Stimulated activated CD4-positive, alpha-beta T cell treated with anti-CD3 and anti-CD28 coated beads, Interleukin-1b, Interleukin-23, amount 100 ng/mL, for 48 hours (primary cell): ENCODE data around the gene HK1.
A peak's percentile ranks its signal among the peaks of the same experiment; 100 is the strongest.
"Not testable (repeated sequence)": the region's sequence is repeated elsewhere in the genome, so short reads cannot be mapped to it uniquely, and the experiment has no call there.

ENCODE experiments used
- DNase-seq: peaks from one replicate; pipeline ENCODE4 v3.0.0-alpha.2; 2020

Gene HK1

DNA sequence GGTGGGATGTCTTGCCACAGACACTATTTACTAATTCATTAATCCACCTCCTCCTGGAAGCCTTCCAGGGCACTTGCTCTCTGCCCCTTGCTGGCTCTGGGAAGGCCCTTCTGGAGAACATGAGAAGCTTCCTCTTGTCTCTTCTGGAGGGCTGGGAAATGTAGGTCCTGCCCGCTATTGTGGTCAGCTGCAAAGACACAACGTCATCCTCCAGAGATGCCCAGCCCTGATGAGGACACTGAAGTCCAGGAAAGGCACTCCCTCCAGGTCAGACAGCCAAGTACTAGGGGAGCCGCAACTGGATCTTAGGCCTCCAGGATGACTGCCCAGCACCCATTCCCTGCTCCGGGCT is 148.1 kb downstream of the HK1 start:
- no peak for DNase-seq

DNA sequence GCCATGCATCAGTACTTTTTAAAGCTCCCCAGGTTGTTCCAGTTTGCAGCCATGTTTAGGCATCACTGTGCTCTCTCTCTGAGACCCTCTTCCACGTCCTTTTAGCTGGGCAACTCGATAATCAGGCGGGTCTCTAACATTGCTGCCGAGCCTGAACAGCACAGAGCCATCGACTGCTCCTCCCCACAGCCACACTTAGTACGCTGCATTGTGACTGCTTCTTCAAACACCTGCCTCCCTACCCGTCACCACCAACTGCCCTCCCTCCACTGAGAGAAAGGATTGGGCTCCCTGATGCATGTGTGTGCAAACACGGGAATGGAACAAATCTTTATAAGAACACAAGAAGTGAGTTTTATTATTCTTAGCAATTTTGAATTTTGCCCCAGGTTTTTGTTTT is 149.9 kb downstream of the HK1 start:
- no peak for DNase-seq

DNA sequence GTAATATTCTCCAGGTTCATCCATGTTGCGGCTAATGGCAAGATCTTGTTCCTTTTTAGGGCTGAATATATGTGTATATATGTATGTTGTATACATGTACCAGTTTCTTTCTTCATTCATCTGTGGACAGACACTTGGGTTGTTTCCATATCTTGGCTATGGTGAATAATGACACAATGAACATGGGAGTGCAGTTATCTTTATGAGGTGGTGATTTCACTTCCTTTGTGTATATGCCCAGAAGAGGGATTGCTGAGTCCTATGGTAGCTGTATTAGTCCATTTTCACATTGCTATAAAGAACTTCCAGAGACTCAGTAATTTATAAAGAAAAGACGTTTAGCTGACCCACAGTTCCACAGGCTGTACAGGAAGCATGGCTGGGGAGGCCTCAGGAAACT is 155.9 kb downstream of the HK1 start:
- no peak for DNase-seq

DNA sequence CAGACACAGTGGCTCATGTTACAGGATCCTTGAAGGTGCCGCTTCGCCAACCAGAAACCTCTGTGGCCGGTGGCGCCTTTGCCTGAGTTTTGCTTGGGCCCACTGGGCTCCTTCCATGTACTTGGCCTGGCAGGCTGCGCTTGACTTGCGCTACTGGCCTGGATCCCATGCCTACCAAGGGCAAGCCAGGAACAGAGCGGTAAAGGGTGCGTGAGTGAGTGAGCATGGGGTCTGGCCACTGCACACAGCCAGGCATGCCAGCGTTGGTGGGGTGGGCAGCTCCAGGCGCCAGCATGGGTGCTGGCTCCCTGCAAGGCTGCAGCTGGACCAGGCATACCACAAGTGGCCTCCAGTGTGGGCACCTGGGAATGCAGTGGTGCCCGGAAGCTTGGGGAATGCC is 156.6 kb downstream of the HK1 start:
- no peak for DNase-seq

DNA sequence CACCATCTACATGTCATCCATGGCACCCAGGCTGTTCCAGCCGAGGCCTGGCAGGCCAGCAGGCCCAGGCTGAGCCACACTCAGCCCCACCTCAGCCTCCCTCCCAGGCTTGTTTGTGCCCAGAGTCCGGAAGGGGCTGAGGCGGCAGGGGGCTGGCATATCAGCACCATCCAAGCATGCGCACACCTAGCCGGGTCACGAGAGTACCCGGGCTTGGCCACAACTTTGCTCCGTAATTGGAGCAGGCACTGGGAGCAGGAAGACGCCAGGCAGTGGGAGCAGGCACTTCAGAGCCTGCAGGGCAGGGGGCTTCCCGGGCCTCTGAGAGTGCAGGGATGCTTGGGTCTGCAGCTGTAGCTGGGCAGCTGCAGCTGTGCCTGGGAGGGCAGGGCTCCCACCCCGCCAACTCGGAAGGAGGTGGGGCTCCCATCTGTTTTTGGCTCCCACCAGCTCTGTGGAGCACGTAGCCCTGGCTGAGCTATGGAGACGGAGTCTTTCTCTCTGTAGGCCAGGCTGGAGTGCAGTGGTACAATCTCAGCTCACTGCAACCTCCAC is 157.7 kb downstream of the HK1 start:
- no peak for DNase-seq

DNA sequence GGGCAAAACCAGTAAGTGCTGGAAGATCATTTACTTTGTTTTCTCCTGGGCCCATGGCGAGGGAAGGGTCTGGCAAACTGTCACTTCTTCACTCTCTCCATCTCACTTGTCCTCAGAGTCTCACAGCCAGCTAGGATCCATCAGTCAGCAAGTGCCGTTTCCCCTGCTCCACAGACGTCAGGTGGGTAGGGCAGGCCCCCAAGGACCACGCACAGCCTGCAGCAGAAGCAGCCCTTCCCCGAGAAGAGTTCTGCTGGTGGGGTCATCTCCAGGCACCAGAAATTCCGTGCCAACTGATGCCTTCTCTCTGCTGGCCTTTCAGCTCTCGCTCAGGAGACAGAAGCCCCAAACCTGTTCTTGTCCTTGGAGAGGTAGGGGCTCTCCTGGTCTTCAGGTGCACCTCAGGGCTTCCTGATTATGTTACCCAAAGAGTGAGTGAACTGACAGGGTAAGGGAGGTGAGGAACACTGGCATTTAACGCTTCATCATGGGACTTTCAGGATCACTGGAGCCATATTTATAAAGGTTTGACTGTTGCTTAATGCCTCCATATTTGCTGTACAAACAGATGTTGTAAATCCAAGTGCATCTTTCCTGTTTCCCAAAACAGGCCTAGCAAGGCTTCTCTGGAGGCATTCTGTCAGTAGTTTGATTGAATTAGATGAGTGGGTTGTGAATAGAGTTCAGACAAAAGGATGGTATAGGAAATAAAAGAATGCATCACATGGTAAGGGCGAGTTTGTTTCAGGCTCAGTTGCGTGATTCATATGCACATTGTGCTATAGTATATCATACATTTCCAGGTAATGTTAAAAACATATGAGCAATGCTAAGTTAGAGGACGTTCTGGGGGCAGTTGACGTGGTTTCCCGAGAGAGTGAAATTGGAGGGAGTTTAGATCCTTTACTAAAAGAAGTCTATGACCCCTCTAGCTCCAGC is 159.3 kb downstream of the HK1 start:
- no peak for DNase-seq

DNA sequence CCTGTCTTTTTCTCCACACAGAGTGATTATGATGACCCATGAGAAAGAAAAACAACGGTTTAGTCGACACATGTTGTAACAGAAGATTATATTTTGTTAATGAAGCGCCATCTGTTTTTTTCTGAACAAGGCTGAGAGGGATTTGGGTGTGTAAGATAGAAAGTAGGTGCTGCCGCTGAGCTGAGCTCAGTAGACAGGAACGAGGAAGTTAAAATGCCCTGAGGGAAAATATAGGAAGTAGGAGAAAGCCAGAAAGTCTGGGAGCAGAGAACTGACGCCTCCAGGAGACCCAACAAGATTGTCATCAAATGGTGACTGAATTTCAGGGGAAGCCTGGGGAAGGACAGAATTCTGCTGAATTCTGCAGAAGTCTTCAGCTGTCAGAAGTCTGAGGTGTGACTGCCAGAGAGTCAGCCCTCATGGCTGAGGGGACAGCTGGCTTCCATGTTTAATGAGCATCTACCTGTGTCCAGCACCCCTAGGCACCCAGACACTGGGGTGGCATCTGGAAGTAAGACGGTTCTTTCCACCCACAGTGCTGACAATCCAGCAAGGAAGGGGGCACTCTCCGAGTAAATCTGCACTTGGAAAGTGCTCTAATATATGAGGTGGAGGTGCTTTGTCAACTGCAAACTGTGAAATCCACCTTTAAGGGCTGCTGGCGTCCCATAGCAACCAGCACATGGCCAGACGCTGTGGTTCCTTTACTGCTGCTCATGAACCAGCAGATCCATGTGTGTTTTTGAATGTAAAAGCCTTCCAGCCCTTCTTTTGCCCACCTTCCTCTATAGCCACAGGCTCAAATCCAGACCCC is 160.4 kb downstream of the HK1 start:
- no peak for DNase-seq

DNA sequence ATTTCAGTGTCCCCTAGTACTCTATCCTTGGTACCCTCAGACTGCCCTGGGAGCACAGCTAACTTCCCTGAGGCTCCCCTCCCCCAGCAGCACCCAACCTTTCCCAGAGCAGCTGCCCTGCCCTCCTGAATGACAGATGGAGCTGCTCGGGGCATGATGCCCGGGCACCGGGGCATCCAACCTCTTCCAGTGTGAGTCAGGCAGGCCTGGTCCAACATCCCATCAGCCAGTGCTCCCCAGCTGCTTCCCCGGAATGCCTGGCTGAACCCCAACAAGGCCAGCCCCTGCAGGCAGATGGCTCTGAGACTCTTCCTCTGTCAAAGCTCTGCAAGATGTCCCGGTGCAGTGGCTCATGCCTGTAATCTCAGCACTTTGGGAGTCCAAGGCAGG is 161.0 kb downstream of the HK1 start:
- no peak for DNase-seq

DNA sequence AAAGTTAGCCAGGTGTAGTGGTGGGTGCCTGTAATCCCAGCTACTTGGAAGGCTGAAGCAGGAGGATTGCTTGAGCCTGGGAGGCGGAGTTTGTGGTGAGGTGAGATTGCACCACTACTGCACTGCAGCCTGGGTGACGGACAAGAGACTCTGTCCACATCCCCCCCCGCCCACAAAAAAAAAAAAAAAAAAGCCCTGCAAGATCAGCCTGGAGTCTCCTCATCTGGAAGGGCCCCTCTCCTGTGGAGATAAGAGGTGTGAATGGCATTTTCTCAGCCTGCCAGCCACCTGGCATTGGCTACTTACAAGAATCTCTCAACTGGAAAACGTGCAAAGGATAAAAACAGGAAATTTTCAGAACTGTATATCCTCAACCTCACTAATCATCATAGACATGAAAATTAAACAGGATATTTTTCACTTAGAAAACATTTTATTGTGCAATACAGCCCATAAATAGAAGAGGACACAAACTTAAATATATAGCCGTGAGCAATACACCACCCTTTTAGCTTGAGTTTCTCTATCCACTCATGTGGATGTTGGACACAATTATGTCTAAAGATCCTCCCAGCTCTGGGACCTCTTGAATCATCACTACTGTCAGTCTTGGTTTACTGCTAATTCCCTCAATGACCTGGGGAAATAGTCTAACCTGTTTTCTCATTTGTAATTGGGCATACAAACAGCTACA is 161.7 kb downstream of the HK1 start:
- no peak for DNase-seq

DNA sequence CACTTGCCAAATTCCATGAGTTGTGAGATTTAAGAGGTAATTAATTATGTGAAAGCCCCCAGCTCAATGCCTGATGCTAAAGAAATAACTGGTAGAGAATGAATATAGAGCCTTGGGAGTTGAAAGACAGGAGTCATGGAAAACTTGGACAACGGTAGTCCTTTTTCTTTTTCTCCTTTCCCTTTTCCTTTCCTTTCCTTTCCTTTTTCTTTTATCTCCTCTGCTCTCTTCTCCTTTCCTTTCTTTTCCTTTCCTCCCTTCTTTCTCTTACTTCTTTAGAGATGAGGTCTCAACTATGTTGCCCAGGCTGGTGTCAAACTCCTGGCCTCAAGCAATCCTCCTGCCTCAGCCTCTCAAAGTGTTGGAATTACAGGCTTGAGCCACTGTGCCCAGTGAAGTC is 165.1 kb downstream of the HK1 start:
- DNase-seq = no peak

DNA sequence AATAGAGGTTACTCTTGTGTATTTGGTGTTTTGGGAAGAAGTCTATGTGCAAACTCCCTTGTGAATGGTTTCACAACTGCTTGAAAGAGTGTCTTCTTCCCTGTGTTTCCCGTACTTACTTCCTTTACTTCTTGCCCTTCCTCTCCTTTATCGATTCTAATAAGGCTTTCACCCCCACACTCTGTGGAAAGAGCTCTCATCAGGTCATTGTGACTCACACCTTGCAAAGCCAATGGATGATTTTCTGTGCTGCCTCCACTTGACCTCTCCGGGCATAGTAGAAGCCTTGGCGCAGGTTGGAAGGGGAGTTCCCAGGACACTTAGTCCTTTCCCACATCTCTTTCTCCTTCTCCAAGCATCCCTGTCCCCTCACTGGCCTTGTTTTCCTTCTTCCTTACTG is 166.7 kb downstream of the HK1 start:
- no peak for DNase-seq

DNA sequence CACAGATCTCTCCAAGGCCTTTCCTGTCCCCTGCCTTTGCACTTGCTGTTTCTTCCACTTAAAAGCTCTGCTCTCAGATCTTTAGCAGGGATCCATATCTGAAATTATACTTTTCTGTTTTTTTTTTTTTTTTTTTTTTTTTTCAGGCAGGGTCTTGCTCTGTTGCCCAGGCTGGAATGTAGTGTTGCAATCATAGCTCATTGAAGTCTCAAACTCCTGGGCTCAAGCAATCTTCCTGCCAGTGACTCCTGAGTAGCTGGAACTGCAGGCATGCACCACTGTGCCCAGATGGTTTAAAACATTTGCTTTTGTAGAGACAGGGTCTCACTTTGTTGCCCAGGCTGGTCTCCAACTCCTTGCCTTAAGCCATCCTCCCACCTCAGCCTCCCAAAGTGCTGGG is 167.9 kb downstream of the HK1 start:
- no peak for DNase-seq

DNA sequence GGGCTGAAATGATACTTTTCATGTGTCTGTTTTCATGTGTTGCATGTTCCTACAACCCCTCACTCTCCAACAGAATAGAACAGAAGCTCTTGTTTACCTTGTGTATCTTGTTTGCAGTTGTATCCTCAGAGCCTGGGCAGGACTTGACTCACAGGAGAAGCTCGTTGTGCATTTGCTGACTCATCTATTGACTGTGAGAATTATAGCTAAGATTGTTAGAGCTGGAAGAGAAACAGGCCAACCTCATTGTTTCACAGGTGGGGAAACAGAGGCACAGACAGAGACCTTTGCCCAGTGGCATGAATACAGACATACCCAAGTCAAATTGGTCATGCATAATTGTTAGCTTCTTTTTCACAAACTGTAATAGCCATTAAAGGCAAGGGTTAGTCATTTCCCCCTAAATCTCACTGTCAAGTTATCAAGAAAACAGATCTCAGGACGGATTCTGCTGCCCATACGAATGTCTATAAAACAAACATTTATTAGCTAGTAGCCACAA is 168.4 kb downstream of the HK1 start:
- no peak for DNase-seq

DNA sequence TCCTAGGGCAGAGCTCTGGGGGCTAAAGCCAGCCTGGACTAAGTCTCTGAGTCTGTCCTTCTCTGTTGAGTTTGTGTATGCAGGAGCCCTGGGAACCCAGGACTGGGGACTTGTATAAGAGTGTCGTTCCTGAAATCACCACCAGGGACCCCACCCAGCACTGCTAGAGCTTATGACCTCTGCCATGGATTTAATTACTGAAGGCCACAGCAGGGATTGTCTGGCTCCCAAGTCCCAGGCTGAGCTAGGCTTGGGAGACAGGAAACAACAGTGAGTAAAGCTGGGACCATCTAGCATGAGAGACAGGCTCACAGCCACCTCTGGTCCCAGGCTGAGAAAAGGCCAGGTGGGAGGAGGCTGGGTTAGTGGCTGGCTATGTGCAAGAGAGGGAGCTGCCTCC is 171.5 kb downstream of the HK1 start:
- DNase-seq = peak; percentile 46

DNA sequence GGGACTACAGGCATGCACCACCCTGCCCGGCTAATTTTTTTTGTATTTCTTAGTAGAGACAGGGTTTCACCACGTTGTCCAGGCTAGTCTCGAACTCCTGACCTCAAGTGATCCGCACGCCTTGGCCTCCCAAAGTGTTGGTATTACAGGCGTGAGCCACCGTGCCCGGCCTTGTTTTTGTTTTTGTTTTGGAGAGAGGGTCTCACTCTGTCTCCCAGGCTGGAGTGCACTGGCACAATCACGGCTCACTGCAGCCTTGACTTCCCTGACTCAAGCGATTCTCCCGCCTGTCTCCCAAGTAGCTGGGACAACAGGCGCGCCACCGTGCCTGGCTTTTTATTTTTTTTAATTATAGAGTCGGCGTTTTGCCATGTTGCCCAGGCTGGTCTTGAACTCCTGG is 172.1 kb downstream of the HK1 start:
- DNase-seq = not testable (repeated sequence)

DNA sequence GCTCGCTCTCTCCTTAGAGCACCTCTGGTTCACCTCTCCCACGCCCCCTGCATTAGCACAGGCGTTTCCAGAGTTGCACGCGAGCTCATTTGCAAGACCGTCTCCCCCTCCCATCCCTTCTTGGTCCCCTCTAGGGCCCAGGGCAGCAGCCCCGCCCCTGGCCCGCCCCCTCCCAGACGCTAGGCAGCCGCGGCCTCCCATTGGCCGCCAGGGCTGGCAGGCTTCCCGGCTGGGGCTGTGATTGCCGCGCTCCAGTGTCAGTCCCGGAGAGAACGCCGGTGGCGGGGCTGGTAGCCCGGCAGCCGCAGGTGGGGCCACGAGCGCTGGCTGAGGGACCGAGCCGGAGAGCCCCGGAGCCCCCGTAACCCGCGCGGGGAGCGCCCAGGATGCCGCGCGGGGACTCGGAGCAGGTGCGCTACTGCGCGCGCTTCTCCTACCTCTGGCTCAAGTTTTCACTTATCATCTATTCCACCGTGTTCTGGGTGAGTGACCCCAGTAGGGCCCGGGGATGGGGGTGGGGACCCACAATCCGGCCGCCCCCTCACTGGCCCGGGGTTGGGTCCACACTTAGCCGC is 173.0 kb downstream of the HK1 start, which contains the start of gene TSPAN15:
TSS of gene TSPAN15 (plus strand) at position 257 of the 575 bp plus-strand sequence. CDS start at position 387, 130 bp downstream.
- DNase-seq = peak; percentile 79
